SK-N-SH (cell line): ENCODE measurements around the gene MCCD1. TPM values are rescaled to one million over a fixed set of nuclear protein-coding genes. Genes with fewer than 3 reads are reported as not detected.
"Not testable (repeated sequence)": the region's sequence is repeated elsewhere in the genome, so short reads cannot be mapped to it uniquely, and the experiment has no call there.

Source experiments
- CTCF ChIA-PET: fragments of 300-600, 350-600 bp; formaldehyde crosslinking; extraction: SDS; loops from one replicate; lab custom pipeline; 2021; lab: Yijun Ruan, JAX
- POLR2A ChIA-PET: fragments of 350-600 bp; sonication (Branson Sonifier 250); formaldehyde crosslinking; extraction: SDS; loops from one replicate; lab custom pipeline; 2020; ENCODE audit warnings: antibody characterized with exemption, inconsistent platforms; lab: Yijun Ruan, JAX
- DNase-seq: peaks from one replicate; pipeline ENCODE4 v3.0.0; 2012
- H2AFZ ChIP-seq: fragments of 200-600 bp; sonication (generic); 2 replicates; pipeline ENCODE4 v1.8.1; 2016; ENCODE audit warnings: antibody characterized with exemption, mild to moderate bottlenecking, low read depth
- H3F3A ChIP-seq: fragments of 200-600 bp; sonication (generic); replicated peaks from 2 replicates; pipeline ENCODE3; 2016; ENCODE audit warnings: antibody characterized with exemption, mild to moderate bottlenecking; ENCODE audit not compliant: insufficient read depth
- H3K27ac ChIP-seq, 2 experiments: fragments of 200-500 bp in 1 of 2; fragments of 200-600 bp in 1 of 2; sonication (Bioruptor generic) in 1 of 2; sonication (generic), shearing (Covaris generic) in 1 of 2; 2 replicates each; pipeline versions ENCODE4 v1.5.1 to v1.6.1; 2014 to 2016; ENCODE audit warnings: low read depth in 2 of 2, inconsistent platforms in 1 of 2, low read length in 1 of 2, mild to moderate bottlenecking in 1 of 2, mixed read lengths in 1 of 2
- H3K27me3 ChIP-seq: fragments of 200-600 bp; sonication (generic), shearing (Covaris generic); 2 replicates; pipeline ENCODE4 v1.6.1; 2016; ENCODE audit warnings: mixed run types; ENCODE audit not compliant: insufficient read depth
- H3K36me3 ChIP-seq, 2 experiments: fragments of 200-500 bp in 1 of 2; fragments of 200-600 bp in 1 of 2; sonication (Bioruptor generic) in 1 of 2; sonication (generic) in 1 of 2; replicated peaks in 1 of 2; 2 replicates each; pipeline versions ENCODE3 to v1.5.1; 2014 to 2016; ENCODE audit warnings: low read length in 1 of 2, mild to moderate bottlenecking in 1 of 2; ENCODE audit not compliant: insufficient read depth in 2 of 2, control insufficient read depth in 1 of 2
- H3K4me1 ChIP-seq, 2 experiments: fragments of 200-500 bp in 1 of 2; fragments of 200-600 bp in 1 of 2; sonication (Bioruptor generic) in 1 of 2; sonication (generic), shearing (Covaris generic) in 1 of 2; 2 replicates each; pipeline versions ENCODE4 v1.5.1 to v1.6.1; 2014 to 2016; ENCODE audit warnings: low read depth in 1 of 2, low read length in 1 of 2, mixed run types in 1 of 2; ENCODE audit not compliant: insufficient read depth in 2 of 2, control insufficient read depth in 1 of 2
- H3K4me2 ChIP-seq: fragments of 200-600 bp; sonication (generic), shearing (Covaris generic); 2 replicates; pipeline ENCODE4 v1.6.1; 2017; ENCODE audit warnings: mixed run types
- H3K4me3 ChIP-seq, 2 experiments: fragments of 200-500 bp in 1 of 2; fragments of 200-600 bp in 1 of 2; sonication (Bioruptor generic) in 1 of 2; sonication (generic), shearing (Covaris generic) in 1 of 2; 2 replicates each; pipeline versions ENCODE4 v1.5.1 to v1.8.1; 2014 to 2016; ENCODE audit warnings: low read depth in 2 of 2, inconsistent platforms in 1 of 2, low read length in 1 of 2, mild to moderate bottlenecking in 1 of 2, mixed read lengths in 1 of 2, moderate library complexity in 1 of 2
- H3K79me2 ChIP-seq: fragments of 200-600 bp; sonication (generic); 2 replicates; pipeline ENCODE4 v1.8.1; 2017; ENCODE audit warnings: mild to moderate bottlenecking; ENCODE audit not compliant: insufficient read depth
- H3K9ac ChIP-seq: fragments of 200-600 bp; sonication (generic); 2 replicates; pipeline ENCODE4 v1.6.1; 2017; ENCODE audit warnings: mixed run types
- H3K9me2 ChIP-seq: fragments of 200-600 bp; sonication (generic); 2 replicates; pipeline ENCODE4 v1.6.1; 2017; ENCODE audit warnings: mixed run types
- H3K9me3 ChIP-seq: fragments of 200-600 bp; sonication (generic); 2 replicates; pipeline ENCODE4 v1.6.1; 2017; ENCODE audit warnings: mixed run types, mild to moderate bottlenecking, moderate library complexity
- H4K20me1 ChIP-seq: fragments of 200-600 bp; sonication (generic); 2 replicates; pipeline ENCODE4 v1.6.1; 2017; ENCODE audit warnings: mild to moderate bottlenecking, mixed run types; ENCODE audit not compliant: insufficient read depth
- FOXJ3 ChIP-seq: sonication (generic); formaldehyde crosslinking; IDR thresholded peaks from 2 replicates; pipeline ENCODE4 v1.5.1; 2020; ENCODE audit warnings: mild to moderate bottlenecking, missing genetic modification reagents
- GABPA ChIP-seq: IDR thresholded peaks from 2 replicates; pipeline ENCODE4 v1.4.0; 2012; ENCODE audit warnings: low read depth, mild to moderate bottlenecking
- NRF1 ChIP-seq: IDR thresholded peaks from 2 replicates; pipeline ENCODE4 v1.6.1; 2012; ENCODE audit warnings: low read depth, mild to moderate bottlenecking, low read length
- RAD21 ChIP-seq: IDR thresholded peaks from 2 replicates; pipeline ENCODE4 v1.6.1; 2012; ENCODE audit warnings: mild to moderate bottlenecking, low read length
- RCOR1 ChIP-seq: fragments of 150-350 bp; IDR thresholded peaks from 2 replicates; pipeline ENCODE4 v1.6.1; 2017; ENCODE audit warnings: antibody characterized with exemption, low read length
- REST ChIP-seq: IDR thresholded peaks from 2 replicates; pipeline ENCODE4 v1.6.1; 2012; ENCODE audit warnings: mild to moderate bottlenecking, low read depth, low read length, moderate library complexity
- TCF12 ChIP-seq: IDR thresholded peaks from 2 replicates; pipeline ENCODE4 v1.4.0; 2012
- TEAD4 ChIP-seq: IDR thresholded peaks from 2 replicates; pipeline ENCODE4 v1.4.0; 2012; ENCODE audit warnings: mild to moderate bottlenecking, borderline replicate concordance; ENCODE audit not compliant: insufficient read depth
- USF1 ChIP-seq: IDR thresholded peaks from 2 replicates; pipeline ENCODE4 v1.4.0; 2012; ENCODE audit warnings: low read depth, borderline replicate concordance
- USF2 ChIP-seq: fragments of 150-350 bp; IDR thresholded peaks from 2 replicates; pipeline ENCODE4 v1.6.1; 2017; ENCODE audit warnings: antibody characterized with exemption, low read length, low read depth, borderline replicate concordance
- YY1 ChIP-seq: IDR thresholded peaks from 2 replicates; pipeline ENCODE4 v1.4.0; 2012; ENCODE audit warnings: low read depth, mild to moderate bottlenecking
- ZBTB33 ChIP-seq: IDR thresholded peaks from 2 replicates; pipeline ENCODE4 v1.4.0; 2012; ENCODE audit warnings: low read depth, borderline replicate concordance
- WGBS: methylation state at CpG from one replicate; pipeline ENCODE4 v1.1.6; 2017; ENCODE audit warnings: low lambda C conversion rate; 5-methylcytosine and 5-hydroxymethylcytosine counted together
- polyA plus RNA-seq, 3 experiments: library from polyadenylated mRNA; depleted of rRNA; stranded (reverse); fragments of >200 nt; gene quantifications; 2 replicates each; pipeline ENCODE4 v1.2.3, GENCODE V29; 2012

MCCD1 gene
- polyA plus RNA-seq, 1 of the 3 experiments (the other 2 are of a cell fraction), result not detected

- no peak for DNase-seq
- Histone ChIP-seq H3K9me2 (no peaks in the 10 kb centered on the region), H3K9ac (no peak overlapping the region), H3K27ac (no peak overlapping the region), H3K79me2 (peaks cover 8% of the 10 kb centered on the region; the same call in 1 of the 2 replicates), H2AFZ (peak overlapping the region; percentile 68; the same call in 1 of the 2 replicates), H3K9me3 (no peaks in the 10 kb centered on the region), H4K20me1 (no peaks in the 10 kb centered on the region), H3K36me3 (no peaks in the 10 kb centered on the region), H3K27me3 (no peaks in the 10 kb centered on the region), H3K4me1 (peaks cover 3 to 7% of the 10 kb centered on the region in 2 experiments; a peak in 2 of 4 replicates), H3K4me3 (peak overlapping the region; percentile 10 to 51; a peak in 3 of 4 replicates), H3F3A (peaks cover 21% of the 10 kb centered on the region), H3K4me2 (peak overlapping the region; percentile 90)
- TF ChIP-seq USF2 (no peak), USF1 (no peak), RAD21 (no peak), YY1 (no peak), TEAD4 (no peak), TCF12 (no peak), NRF1 (no peak)
- POLR2A ChIA-PET, result no interaction called here
- CTCF ChIA-PET, result interaction anchor here (1.5 to 6.8 kb wide), 2 partner anchors 48 to 99 kb away, joined by 4 to 40 read pairs; partner anchors contain the start of gene ATP6V1G2
- 28% methylated on average over 17 of the region's 21 CpGs for WGBS
These were observed 30.0 kb upstream of the MCCD1 start for GRCh38 chr6:31498748-31499147.

GRCh38 chr6:31499648-31500047 is 29.1 kb upstream of the MCCD1 start:
- H3K36me3 ChIP-seq, H3K9me2 ChIP-seq, H2AFZ ChIP-seq, H3K9me3 ChIP-seq, H3K4me2 ChIP-seq, H3K9ac ChIP-seq, H3K4me3 ChIP-seq, CTCF ChIA-PET, DNase-seq, H3K27ac ChIP-seq, H3K27me3 ChIP-seq, H3K4me1 ChIP-seq, POLR2A ChIA-PET, H4K20me1 ChIP-seq: not testable (repeated sequence)
- WGBS, result 88% methylated on average over 2 of the region's 2 CpGs
- peaks cover 17% of the 10 kb centered on the region for H3F3A ChIP-seq
- peaks cover 15% of the 10 kb centered on the region for H3K79me2 ChIP-seq

- CTCF ChIA-PET, result interaction anchor here (1.1 kb wide), 1 partner anchor 78 kb away, joined by 3 read pairs; no protein-coding TSS in a partner anchor
- no peak overlapping the region for H3K4me2 ChIP-seq
- H4K20me1 ChIP-seq, result no peaks in the 10 kb centered on the region
- H3K4me1 ChIP-seq, result peaks cover 0 to 2% of the 10 kb centered on the region in 2 experiments; a peak in 1 of 4 replicates
- POLR2A ChIA-PET, result no interaction called here
- H3K9me2 ChIP-seq, result no peaks in the 10 kb centered on the region
- no peak overlapping the region for H3K27ac ChIP-seq
- peaks cover under 1% of the 10 kb centered on the region for H3F3A ChIP-seq
- no peak overlapping the region for H3K9ac ChIP-seq
- no peaks in the 10 kb centered on the region for H3K36me3 ChIP-seq
- H3K9me3 ChIP-seq, result no peaks in the 10 kb centered on the region
- H3K27me3 ChIP-seq, result no peaks in the 10 kb centered on the region
- H2AFZ ChIP-seq, result no peak overlapping the region
- H3K79me2 ChIP-seq, result peaks cover 18% of the 10 kb centered on the region
- H3K4me3 ChIP-seq, result no peak overlapping the region
- DNase-seq, result no peak
- TF ChIP-seq RCOR1 (no peak), NRF1 (no peak), ZBTB33 (no peak), FOXJ3 (CRISPR knock-in tag) (no peak), REST (no peak), GABPA (no peak), USF2 (no peak)
These were observed 26.2 kb upstream of the MCCD1 start for GRCh38 chr6:31502586-31502985.
